NCI-H748 (cell line): Measurements from ENCODE around the gene TLN1.

Experiments
- DNase-seq: peaks from one replicate; lab custom pipeline; 2025; ENCODE audit not compliant: unreplicated experiment; lab: John Stamatoyannopoulos, UW

The TLN1 gene

DNA sequence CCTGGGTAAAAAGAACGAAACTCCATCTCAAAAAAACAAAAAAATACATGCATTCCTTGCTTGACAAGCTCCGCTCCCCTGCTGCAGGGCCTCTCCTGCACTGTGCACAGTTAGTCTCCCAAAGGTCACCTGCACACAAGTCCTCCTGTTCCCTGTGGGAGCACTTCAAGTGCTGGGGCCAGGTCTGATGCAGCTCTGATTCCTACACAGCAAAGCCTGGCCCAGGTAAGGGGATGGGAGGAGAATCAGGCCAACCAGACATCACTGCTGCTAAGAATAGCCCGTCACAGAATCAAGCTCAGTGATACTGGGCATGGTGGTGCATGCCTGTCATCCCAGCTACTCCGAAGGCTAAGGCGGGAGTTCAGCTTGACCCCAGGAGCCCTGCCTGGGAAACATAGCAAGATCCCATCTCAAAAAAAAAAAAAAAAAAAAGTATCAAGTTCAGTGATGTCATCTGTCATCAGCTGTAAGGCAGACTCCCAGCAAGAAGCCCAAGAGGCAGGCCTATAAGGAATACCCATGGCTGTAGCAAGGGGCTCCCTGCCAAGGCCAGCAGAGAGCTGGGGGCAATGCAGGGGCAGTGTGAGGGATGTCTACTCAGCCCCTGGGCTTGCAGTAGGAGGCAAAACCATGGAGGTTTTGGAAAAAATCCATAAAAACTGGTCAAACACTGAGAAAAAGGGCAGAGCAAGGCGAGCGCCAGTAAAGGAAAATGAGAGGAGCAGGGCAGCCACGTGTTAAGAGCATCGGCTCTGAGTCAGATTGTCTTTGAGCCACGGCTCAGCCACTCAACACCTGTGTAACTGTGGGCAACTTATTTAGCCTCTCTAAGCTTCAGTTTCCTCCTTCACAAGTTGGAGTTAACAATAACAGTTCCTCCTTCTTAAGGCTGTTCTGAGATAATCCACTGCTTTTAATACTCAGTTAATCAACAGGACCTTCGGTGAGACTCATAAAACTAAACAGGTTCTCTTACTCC lies 45.5 kb downstream of the TLN1 start:
- DNase-seq: no peak

GRCh38 chr9:35685506-35685905 lies 46.5 kb downstream of the TLN1 start:
- no peak for DNase-seq

DNA sequence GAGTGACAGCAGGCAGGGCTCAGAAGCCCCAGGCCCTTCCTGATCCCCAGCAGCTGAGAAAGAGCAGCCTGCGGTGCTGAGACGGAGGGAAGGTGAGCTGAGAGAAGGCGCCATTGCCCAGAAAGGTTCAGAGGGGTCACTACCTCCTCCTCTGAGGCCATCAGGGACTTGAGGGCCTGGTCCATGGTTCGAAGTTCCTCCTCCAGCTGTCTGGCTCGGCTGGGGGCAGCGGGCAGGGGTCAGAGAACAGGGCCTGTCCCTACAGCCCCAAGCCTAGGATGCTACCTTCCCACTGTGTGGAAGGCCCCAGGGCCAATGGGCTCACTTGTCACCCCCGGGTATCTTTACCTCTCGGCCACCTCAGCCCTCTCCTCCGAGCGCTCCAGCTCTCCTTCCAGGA lies 47.1 kb downstream of the TLN1 start:
- DNase-seq: no peak

DNA sequence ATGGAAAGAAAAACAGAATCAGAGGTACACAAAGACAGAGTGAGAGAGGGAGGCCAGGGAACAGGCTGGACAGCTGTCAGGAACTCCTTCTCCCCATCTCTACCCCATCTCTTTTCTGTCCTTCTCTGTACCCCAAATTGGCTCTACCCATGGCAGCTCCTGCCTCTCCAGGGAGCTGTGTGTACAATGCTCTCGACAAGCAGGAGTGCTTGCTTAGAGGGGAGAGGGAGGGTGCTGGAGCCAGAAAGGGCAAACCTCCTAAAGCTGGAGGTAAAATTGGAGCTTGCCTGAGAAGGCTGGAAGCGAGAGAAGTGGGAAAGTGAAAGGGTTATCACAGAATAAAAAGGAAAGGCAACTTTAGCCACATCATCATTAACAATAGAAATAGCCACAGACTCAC lies 48.7 kb downstream of the TLN1 start:
- DNase-seq: no peak

DNA sequence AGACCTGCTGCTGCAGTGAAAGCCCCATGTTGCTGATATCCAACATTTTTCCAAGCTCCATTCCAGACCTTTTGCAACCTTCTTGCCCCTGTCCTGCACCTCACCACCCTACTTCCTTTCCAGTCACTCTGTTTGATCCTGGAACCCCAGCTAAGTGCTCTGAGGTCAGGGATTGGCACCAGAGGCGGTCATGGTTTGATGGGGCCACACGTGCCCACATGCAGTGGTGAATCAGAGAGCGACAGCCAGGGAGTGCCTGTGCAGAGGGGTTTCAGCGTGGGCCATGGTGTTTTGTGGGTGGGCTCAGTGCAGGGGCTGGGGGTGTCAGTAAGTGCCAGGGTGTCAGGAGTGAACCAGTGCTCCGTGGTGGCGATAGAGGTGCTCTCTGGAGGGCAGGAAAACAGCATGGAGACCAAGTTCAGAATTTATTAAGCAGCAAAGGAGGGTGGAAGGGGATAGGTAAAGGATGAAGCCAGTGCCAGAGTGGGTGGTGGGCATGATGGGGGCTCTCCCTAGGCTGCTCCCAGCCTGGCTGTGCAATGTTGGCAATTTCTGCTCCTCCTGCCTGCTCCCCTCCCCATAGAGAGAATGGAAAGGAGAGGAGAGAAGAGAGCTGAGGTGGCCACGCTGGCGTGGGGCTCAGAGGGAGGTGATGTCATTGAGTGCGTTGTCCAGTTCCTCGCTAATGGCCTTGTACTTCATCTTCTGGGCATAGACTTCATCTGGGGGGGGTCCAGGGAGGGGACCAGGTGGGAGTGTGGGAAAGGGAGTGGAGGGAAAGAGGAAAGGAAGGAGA lies 49.3 kb downstream of the TLN1 start:
- DNase-seq: no peak

- DNase-seq: no peak
These were observed 49.9 kb downstream of the TLN1 start for GRCh38 chr9:35682051-35682450.

DNA sequence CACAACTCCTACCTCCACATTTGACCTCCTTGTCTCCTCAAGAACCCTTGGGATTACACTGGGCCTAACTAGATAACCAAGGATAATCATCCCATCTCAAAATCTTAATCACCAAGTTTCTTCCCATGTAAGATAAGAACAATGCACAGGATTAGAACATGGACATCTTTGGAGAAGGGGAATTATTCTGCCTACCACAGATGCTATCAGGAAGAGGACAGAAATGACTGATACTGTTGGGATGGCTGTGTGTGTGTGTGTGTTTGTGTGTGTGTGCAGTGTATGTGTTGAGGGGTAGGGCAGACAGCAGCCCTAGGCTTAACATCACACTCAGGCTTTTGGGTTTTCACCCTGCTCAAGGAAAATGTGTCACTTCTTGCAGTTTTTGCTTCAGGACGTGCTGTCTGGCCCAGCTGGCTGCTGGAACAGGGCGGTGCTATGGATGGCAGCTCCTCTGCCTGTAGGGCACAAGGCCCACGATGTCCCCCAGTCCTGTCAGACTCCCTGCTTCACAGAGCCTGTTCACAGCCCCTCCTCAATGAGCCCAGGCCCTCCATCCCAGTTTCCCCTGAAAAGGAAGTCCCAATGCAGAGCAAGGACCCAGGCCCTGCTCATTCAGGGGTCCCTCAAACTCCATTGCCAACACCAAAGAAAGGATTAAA lies 50.5 kb downstream of the TLN1 start:
- DNase-seq: no peak

DNA sequence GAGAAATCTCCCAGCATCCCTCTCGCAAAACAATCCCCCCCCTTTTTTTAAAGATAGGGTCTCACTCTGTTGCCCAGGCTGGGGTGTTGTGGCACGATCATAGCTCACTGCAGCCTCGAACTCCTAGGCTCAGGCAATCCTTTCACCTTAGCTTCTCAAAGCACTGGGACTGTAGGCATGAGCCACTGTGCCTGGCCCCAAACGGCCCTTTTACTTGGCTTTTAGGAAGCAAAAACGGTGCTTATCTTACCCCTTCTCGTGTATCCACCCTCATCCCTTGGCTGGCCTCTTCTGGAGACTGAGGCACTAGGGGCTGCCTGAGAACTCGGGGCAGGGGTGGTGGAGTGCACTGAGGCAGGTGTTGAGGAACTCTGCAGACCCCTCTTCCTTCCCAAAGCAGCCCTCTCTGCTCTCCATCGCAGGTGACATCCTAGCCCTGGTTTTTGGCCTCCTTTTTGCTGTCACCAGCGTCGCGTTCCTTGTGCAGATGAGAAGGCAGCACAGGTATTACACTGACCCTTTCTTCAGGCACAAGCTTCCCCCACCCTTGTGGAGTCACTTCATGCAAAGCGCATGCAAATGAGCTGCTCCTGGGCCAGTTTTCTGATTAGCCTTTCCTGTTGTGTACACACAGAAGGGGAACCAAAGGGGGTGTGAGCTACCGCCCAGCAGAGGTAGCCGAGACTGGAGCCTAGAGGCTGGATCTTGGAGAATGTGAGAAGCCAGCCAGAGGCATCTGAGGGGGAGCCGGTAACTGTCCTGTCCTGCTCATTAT lies 51.5 kb downstream of the TLN1 start:
- no peak for DNase-seq

GRCh38 chr9:35679766-35680330 lies 52.1 kb downstream of the TLN1 start:
- no peak for DNase-seq

DNA sequence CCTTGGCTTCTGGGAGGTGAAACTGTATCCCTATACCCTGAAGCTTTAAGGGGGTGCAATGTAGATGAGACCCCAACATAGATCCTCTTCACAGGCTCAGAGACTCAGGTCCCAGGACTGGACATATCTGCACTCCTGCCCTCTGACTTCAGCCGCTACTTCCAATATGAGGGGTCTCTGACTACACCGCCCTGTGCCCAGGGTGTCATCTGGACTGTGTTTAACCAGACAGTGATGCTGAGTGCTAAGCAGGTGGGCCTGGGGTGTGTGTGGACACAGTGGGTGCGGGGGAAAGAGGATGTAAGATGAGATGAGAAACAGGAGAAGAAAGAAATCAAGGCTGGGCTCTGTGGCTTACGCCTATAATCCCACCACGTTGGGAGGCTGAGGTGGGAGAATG lies 52.9 kb downstream of the TLN1 start:
- DNase-seq: no peak

- no peak for DNase-seq
These were observed 56.1 kb downstream of the TLN1 start for GRCh38 chr9:35675732-35676392.

- no peak for DNase-seq
These were observed 56.8 kb downstream of the TLN1 start for GRCh38 chr9:35675204-35675603.

DNA sequence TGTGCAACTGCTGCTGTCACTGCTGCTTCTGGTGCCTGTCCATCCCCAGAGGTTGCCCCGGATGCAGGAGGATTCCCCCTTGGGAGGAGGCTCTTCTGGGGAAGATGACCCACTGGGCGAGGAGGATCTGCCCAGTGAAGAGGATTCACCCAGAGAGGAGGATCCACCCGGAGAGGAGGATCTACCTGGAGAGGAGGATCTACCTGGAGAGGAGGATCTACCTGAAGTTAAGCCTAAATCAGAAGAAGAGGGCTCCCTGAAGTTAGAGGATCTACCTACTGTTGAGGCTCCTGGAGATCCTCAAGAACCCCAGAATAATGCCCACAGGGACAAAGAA lies 58.0 kb downstream of the TLN1 start:
- DNase-seq: no peak

DNA sequence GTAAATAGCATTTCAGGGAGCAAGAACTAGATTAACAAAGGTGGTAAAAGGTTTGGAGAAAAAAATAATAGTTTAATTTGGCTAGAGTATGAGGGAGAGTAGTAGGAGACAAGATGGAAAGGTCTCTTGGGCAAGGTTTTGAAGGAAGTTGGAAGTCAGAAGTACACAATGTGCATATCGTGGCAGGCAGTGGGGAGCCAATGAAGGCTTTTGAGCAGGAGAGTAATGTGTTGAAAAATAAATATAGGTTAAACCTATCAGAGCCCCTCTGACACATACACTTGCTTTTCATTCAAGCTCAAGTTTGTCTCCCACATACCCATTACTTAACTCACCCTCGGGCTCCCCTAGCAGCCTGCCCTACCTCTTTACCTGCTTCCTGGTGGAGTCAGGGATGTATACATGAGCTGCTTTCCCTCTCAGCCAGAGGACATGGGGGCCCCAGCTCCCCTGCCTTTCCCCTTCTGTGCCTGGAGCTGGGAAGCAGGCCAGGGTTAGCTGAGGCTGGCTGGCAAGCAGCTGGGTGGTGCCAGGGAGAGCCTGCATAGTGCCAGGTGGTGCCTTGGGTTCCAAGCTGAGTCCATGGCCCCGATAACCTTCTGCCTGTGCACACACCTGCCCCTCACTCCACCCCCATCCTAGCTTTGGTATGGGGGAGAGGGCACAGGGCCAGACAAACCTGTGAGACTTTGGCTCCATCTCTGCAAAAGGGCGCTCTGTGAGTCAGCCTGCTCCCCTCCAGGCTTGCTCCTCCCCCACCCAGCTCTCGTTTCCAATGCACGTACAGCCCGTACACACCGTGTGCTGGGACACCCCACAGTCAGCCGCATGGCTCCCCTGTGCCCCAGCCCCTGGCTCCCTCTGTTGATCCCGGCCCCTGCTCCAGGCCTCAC lies 58.6 kb downstream of the TLN1 start, which contains the start of gene CA9:
Gene CA9 (plus strand): TSS at position 797 of the 893 bp plus-strand sequence. CDS start 32 bp downstream, at position 829.
- DNase-seq: no peak

- DNase-seq: no peak
These were observed 62.5 kb downstream of the TLN1 start for GRCh38 chr9:35669331-35670145.

- DNase-seq: no peak
These were observed 64.1 kb downstream of the TLN1 start for GRCh38 chr9:35667939-35668338.

- no peak for DNase-seq
These were observed 65.4 kb downstream of the TLN1 start for GRCh38 chr9:35666549-35666948.

DNA sequence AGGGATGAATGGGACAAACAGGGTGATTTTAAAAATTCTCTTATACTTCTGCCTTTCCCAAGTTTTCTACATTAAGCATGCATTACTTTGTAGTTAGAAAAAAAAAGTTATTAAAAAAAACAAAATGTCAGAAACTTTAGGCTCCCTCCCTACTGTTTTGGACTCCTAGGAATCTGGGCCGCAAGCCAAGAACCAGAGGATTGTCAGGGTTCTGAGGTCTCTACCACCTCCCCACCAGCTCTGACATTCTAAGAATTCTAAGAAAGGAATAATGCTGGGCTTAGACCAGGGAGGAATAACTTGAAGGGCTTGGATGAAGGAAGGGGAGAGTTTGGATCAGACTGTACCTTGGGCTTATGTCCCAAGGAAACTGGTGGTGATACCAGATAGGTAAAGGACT lies 66.0 kb downstream of the TLN1 start:
- DNase-seq: no peak
